GM18517 (cell line): ENCODE results near the gene ZNF668.
"Not testable (repeated sequence)": the region's sequence is repeated elsewhere in the genome, so short reads cannot be mapped to it uniquely, and the experiment has no call there.

ENCODE experiments used
- ATAC-seq: cut with Tn5 transposase; IDR thresholded peaks from one replicate; pipeline ENCODE4 v1.9.1; 2021; ENCODE audit warnings: mild to moderate bottlenecking, moderate library complexity; ENCODE audit not compliant: unreplicated experiment

ZNF668 gene

GRCh38 chr16:31016018-31016417 lies 58.0 kb downstream of the ZNF668 start:
- no peak for ATAC-seq

DNA sequence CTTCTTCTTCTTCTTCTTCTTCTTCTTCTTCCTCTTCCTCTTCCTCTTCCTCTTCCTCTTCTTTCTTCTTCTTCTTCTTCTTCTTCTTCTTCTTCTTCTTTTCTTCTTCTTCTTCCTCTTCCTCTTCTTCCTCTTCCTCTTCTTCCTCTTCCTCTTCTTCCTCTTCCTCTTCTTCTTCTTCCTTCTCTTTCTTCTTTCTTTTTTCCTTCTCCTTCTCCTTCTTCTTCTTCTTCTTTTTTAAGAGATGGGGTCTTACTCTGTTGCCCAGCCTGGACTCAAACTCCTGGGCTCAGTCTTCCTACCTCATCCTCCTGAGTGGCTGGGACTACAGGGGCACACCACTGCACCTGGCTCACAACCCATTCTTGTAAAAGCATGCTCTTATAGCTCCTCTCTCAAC lies 60.7 kb downstream of the ZNF668 start:
- not testable (repeated sequence) for ATAC-seq

DNA sequence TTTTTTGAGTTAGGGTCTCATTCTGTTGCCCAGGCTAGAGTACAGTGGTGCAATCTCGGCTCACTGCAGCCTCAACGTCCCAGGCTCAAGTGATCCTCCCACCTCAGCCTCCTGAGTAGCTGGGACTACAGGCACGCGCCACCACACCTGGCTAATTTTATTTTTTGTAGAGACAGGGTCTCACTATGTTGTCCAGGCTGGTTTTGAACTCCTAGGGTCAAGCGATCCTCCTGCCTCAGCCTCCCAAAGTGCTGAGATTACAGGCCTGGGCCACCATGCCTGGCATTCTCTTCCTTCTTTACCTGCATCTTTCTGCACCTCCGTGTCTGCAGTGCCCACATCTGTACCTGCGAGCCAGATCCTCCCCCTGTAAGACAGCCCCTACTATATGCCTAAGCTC lies 62.2 kb downstream of the ZNF668 start:
- not testable (repeated sequence) for ATAC-seq
